GM19023 (cell line): Measurements from ENCODE around the gene SLC6A11.

ENCODE experiments used
- ATAC-seq: cut with Tn5 transposase; IDR thresholded peaks from one replicate; pipeline ENCODE4 v1.9.1; 2021; ENCODE audit warnings: mild to moderate bottlenecking, moderate library complexity; ENCODE audit not compliant: unreplicated experiment

SLC6A11 gene

DNA sequence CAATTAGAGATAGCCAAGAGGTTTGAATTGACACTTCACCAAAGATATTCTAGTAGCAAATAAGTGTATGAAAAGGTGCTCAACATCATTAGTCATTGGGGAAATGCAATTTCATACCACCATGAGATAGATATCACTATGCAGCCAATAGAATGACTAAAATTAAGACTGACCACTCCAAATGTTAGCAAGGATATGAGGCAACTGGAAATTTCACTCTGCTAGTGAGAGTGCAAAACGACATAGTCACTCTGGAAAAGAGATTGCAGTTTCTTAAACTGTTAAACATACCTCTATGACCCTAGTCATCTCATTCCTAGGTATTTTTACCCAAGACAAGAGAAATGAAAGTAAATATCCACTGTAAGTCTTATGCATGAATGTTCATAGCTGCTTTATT is 27.6 kb upstream of the SLC6A11 start:
- ATAC-seq = no peak

DNA sequence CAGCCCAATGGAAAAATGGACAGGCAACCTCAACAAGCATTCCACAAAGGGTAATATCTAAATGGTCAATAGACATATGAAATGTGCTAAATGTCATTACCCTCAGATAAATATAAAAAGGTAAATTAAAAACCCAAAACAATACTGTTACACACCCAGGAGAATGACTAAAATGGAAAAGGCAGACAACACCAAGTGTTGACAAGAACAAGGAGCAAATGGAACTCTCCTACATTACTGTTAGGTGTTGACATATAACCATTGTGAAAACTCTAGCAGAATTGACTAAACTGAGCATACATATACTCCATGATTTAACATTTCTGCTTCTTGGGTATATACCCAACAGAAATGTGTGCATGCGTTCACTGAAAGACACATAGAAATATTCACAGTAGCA is 25.3 kb upstream of the SLC6A11 start:
- ATAC-seq = no peak

DNA sequence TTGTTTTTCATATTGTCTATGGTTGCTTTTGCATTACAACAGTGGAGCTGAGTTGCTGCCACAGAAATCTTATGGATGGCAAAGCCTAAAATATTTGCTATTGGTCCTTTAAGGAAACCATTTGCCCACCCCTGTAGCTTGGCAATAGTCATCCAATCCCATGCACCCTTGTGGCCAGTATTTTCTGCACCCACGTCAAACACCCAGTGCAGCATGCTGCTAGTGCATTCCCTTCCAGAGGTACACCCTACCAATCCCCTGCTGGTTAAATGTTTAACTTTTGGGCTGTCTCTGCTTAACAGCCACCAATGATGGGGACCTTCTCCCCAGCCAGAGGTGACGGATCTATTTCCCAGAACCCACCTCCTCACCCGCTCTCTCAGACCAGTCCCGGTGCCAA is 23.8 kb upstream of the SLC6A11 start:
- ATAC-seq = no peak

DNA sequence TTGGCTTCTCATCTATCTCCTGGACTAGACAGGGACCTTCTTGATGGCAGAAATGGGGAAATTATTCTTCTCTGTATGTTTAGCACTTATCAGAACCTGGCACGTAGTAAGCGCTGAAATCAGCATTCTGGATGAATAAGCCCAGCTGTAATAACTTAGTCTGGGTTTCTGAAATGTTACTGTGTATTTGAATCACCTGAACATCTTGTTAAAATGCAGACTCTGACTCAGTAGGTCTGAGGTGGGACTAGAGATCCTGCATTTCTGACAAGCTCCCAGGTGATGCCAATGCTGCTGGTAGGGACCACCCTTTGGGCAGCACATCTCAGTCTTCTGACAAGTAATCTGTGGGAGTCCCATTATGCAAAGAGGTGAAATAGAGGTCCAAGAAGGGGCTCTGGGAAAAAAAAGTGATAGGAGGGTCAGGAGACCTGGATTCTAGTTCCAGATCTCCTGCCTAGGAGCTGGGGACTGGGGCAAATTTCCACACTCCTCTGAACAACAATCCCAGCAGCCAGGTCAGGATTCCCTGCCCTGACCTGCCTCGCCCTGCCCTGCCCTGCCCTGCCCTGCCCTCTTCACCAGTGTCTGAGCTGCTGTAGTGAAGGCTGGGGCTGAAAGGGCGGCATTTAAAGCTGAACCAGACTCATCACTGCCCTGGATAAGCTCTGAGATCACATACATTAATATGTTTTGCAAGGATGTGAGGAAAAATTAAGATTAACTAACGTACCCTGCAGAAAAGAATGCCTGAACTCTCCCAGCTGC is 17.2 kb upstream of the SLC6A11 start:
- no peak for ATAC-seq

DNA sequence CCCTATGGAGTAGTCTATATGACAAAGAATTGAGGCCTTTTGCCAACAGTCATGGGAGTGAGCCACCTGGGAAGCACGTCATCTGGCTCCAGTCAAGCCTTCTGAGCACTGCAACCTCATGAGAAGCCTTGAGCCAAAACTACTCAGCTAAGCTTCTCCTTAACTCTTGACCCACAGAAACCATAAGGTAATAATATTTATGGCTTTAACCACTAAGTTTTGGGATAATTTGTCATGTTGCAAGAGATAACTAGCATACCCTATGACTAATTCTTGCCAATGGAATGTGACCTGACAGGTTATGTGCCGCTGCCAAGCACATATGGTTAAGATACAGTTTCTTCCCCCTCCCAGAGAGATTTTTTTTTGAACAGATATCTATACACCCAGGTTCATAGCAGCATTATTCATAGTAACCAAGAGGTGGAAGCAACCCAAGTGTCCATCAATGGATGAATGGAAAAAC is 11.8 kb upstream of the SLC6A11 start:
- ATAC-seq = no peak

DNA sequence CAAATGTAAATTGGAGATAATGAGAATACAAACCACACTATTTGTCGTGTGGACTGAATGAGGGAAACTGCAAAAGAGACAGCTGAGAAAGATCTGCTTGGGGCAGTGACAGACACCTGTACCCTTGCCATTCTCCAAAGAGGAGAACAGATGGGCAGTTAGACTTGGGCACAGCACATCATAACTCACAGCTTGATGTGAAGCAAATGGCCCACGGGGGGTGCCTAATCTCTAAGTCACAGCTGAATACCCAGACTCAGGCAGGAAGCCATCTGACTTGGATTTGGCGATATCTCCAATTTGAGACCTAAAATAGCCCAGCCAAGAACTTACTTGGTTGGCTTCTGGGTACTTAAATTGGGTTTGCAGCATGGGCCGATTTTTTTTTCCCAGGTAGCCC is 10.0 kb upstream of the SLC6A11 start:
- no peak for ATAC-seq

DNA sequence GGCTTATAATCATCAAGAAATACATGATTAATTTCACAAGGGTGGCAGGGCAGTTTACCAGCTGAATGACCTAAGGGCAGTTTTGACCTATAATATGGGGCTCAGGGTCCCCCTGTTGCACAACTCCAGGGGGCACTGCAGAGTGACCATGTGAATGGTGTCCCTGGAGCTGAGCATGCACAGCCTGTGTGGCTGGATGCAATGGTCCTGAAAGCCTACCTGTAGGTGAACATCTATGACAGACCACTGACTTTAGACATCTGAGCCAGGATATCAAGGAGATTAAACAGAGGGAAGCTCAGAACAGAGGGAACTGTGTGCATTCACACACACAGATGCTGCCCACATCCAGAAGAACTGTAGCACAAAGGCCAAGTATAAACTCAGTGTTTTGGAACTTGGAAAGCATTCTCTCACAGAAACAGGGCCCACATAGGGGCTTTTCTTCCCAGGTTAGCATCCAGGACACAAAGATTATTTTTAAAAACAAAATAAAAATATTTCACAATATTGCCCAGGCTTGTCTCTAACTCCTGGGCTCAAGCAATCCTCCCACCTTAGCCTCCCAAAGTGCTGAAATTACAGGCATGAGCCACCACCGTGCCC is 7.8 kb upstream of the SLC6A11 start:
- ATAC-seq = no peak

DNA sequence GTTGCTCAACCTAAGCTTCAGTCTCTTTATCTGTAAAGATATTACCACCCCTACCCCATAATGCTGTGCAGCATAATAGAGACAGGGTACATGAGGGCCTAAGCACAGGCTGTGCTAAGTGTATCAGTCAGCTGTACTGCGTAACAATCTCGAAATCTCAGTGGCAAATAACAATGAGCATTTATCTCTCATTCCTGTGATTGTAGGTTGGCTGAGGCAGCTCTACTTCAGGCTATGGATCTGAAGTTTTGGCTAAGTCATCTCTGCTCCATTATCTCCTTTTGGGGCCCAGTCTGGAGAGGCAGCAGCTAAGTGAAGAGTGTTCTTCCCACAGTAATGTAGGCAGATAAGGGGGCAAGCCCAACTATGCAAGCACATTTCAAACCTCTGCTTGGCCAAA is 7.1 kb upstream of the SLC6A11 start:
- no peak for ATAC-seq

DNA sequence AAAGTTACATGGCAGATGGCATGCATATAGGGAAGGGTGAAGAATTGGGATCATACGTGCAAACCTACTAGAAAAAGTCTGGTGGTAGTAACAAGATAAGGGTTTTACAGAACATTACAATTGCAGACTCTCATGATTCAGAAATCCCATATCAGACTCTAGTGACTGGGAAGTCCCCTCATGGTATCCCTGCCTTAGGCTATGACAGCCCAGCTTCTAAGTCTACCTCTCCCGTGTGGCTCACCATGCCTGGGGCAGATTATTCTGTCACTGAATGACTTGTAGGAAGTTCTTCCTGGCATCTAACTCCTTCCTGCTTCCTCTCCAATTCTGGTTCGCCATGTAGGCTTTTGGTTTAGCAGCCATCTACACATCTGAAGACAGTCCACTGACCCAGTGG is 5.7 kb upstream of the SLC6A11 start:
- no peak for ATAC-seq

DNA sequence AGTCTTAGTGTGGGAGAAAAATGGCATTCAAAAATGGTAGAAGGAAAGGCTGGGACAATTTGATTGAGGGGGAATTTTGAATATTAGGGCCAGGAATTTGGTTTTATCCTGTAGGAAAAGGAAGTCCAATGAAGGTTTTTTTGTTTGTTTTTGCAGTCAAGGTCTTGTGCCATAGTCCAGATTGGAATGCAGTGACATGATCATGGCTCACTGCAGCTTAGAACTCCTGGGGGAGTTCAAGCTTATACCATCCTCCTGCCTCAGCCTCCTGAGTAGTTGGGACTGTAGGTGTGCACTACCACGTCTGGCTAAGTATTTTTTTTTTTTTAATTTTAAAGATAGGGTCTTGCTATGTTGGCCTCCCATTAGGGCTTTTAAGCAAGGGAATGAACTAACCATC is 2.6 kb upstream of the SLC6A11 start:
- no peak for ATAC-seq

DNA sequence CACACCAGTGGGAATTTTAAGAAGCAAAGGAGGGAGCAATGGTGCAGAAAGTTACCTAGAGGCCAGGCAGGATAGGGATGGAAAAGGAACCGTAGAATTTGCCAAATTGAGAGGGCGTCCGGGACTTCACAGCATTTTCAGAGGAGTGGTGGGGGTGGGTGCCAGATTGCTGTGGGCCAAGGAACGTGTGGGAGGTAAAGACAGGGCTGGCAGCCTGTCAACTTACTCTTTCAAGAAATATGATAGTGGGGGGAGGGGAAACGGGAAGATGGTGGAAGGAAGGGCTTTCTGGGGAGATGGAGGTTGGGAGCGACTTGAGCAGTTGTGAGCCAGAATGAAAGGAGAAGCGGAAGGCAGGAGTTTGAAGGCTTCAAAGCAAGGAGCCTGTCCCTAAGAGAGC is 1.4 kb upstream of the SLC6A11 start:
- no peak for ATAC-seq

DNA sequence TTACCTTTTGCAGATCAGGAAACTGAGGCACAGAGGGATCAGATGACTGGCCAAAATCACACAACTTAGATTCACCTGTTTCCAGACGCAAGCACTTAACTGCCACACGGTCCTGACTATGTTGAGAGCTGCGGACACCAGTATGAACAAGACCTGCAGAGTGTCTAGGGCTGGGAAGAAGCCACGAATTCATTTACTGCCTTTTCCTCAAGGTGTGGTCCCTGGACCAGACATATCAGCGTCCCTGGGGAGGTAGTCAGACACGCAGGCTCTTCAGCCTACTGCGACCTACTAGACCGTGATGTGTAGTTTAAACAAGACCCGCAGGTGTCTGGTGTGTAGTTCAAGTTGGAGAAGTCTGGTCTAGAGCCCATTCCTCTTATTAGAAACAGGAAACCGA is 541 bp upstream of the SLC6A11 start:
- ATAC-seq = no peak

DNA sequence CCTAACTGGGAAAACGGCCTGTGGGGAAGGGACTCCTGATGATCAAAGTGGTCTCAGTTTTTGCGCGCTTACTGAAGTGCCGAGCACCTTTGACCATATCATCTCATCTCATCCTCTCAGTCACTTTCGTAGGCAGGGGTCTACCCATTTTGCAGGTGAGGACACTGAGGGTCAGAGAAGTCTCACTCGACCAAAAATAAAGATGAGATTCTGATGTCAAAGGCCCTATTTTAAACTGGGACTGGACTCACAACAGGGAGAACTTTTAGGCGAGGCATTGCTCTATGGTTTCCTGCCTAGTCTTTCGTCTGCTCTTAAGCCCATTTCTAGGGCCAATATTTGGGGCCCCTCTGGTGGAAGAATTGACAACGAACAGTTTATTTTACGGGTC is 830 bp downstream of the SLC6A11 start:
- ATAC-seq = no peak

DNA sequence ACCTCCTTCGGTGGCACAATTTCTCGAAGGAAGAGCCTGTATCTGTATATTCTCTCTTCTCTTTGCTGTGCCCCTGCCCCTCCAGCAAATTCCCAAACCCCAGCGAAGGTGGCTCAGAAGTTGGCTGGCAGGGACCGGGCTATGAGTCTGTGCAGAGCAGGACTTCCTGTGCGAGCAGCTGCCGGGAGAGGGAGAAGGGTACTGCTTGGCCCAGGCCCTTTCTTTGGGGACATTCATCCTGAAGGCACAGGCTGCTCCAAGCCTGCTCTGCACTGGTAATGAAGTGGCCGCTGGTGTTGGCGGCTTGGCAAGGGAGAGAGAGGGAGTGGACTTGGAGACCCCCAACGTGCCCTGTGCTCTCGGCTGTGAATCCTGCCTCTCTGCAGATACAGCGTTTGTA is 1.5 kb downstream of the SLC6A11 start:
- ATAC-seq = no peak

DNA sequence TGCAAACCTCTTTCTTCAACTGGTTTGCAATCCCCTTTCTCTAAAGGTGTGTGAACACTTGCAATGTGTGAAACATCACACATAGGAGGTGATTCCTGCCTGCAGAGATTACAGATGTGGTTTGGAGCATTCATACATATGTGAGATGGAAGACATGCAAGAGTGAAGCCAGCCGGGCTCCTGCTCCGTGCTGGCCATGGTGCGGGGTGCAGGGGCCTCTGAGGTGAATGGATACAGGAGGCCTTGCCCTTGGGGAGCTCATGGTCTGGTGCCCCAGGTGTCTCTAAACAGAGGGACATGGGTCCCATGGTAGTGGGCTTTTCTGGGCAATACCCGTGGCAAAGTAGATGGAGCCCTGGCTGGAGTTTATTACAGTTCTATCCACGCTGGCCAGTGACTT is 6.0 kb downstream of the SLC6A11 start:
- ATAC-seq = no peak

DNA sequence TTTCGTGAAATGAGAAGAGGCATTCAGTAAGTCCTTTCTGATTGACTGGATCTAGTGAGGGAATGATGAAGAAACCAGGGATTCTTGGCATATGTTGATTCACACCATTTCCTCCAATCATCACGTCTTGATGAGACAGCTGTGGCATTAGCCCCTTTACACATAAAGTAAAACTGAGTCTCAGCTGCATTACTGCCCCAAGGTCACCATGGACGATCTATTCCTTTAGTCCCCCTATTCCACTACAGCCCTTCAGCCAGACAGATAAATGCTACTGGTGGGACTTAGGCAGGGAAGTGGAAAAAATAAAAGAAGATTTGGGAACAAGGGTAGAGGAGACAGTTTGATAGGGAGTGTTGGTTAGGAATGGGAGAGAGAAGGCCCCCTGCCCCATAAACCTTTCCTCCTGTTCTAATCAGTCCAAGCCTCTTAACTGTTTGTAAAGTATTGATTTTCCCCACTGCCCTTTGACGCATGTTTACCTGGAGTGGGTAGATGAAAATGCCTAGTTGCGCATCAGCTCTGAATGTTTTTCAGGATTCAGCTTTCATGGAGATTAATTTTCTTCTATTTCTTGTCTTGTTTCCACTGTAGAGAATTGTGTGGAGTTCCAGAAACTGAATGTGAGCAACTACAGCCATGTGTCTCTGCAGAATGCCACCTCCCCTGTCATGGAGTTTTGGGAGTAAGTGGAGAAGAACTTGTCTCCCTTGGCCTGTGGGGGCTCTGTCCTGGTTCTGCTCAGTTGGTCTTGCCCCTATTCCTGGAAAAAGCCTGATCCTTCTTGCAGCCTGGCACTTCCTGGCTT is 6.9 kb downstream of the SLC6A11 start:
- no peak for ATAC-seq

DNA sequence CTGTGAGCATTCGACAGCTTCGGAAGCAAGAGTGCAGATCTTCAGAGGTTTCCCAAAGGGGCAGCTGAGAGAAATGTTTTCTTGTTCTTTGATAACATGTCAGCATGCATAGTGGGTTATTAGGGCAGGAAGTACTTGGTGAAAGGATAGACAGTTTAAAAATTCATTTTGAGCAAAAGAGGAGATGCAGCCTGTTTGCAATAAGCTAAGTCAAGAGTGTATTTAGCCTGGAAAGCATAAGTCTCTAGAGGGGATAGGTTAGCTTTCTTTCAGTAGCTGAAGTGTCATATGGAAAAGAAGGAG is 7.4 kb downstream of the SLC6A11 start:
- ATAC-seq = no peak

DNA sequence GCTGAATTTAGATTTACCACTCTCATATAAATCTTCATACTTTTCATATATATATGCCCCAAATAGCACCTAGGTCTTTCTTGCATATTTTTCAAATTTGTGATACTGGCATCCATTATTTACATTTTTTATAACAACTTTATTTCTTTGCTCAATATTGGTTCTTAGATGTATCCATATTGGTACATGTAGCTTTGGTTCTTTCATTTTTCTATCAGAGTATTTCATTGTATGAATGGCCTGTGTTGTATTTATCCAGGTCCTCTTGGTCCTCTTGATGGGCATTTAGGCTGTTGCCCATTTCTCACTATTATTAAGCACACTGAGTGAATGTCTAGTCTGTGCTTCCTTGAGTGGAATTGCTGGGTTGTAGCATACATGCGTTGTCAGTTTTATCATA is 8.4 kb downstream of the SLC6A11 start:
- ATAC-seq = no peak

DNA sequence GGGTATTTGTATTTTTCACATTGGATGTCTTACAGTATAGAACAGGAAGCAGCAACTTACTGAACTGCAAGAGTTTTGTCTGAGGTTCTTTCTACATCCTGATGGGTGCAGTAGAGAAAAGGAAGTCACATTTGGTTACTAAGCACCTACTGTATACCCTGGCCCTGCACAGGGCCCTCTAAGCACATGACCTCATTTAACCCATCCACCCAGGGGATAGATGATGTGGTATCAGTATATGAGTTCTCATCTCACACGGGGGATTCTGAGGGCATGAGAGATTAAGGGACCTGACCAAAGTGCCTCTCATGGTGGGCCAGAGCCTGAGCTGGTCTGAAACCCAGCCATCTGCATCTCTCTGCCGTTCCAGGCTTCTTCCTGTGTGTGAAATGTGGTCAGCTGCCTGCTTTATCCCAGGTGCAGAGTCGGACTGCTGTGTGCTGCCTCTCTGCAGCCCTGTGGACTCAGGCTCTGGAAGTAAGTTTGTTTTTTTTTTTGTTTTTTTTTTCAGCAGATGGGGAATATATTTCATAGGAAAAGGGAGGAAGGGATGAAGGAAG is 17.9 kb downstream of the SLC6A11 start:
- ATAC-seq = no peak

DNA sequence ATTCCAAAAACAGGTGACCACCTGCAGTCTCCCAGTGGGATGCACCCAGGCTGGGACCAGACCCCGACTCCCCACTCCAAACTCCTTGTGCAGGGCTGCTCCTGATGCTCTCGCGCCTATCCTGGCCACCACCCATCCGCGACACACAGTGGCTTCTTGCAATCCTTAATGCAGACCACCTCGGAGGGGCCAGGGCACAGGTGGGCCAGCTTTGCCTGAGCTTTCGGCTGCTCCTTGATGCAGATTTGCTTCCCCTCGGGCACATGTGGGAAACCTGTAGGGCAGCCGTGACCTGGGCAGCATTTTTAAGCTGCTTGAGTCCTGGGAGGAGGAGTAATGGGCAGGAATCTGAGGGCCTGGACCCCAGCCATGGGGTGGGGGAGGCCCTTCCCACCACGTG is 18.9 kb downstream of the SLC6A11 start:
- ATAC-seq = no peak

DNA sequence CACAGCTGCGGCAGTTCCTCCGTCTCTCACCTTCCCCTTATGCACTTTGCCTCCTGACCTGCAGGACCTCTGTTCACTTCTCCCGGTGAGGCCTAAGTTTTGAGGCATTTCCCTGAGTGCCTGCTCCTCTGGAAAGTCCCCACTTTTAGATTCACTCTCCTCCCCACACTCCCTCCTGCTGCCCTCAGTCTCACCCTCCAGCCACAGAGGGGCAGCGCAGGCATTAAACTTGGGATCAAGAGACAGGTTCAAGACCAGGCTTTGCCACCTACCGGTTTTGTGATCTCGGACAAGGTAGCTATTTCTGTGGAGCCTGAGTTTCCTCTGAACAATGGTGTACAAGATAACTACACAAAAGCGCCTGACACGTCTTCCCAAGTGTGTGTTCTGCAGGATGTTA is 19.4 kb downstream of the SLC6A11 start:
- ATAC-seq = no peak

DNA sequence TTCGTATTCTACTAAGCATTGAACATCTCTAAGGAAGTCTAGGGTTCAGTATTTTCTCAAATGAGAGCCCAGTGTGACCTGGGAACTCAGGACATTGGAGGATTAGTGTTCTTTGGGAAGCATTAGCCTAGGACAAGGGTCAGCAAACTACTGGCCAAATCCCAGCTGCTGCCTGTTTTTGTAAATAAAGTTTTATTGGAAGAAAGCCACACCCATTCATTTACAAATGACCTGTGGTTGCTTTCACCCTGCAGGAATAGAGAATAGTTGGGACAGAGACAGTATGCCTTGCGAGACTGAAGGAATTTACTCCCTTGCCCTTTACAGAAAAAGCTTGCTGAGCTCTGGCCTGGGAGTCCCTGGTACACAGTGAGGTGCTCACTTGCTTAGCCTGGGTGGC is 20.6 kb downstream of the SLC6A11 start:
- no peak for ATAC-seq
